Progenitor cell of endocrine pancreas (in vitro differentiated cells): ENCODE measurements around the gene SQSTM1. TPM values are rescaled to one million over a fixed set of nuclear protein-coding genes. Genes with fewer than 3 reads are reported as not detected.

Experiments
- DNase-seq: peaks from one replicate; pipeline ENCODE4 v3.0.0; 2021; ENCODE audit warnings: low spot score; ENCODE audit not compliant: unreplicated experiment
- H3K27ac Mint-ChIP-seq: 2 replicates; pipeline ENCODE4 v1.8.0; 2021; ENCODE audit warnings: mild to moderate bottlenecking, moderate library complexity, mixed read lengths
- H3K27me3 Mint-ChIP-seq: 2 replicates; pipeline ENCODE4 v1.8.0; 2021; ENCODE audit warnings: mixed read lengths
- H3K36me3 Mint-ChIP-seq: 2 replicates; pipeline ENCODE4 v1.8.0; 2022; ENCODE audit warnings: mixed read lengths; ENCODE audit not compliant: insufficient read depth
- H3K4me1 Mint-ChIP-seq: 2 replicates; pipeline ENCODE4 v1.8.0; 2021; ENCODE audit warnings: low read depth, mixed read lengths
- H3K4me3 Mint-ChIP-seq: 2 replicates; pipeline ENCODE4 v1.8.0; 2021; ENCODE audit warnings: low read depth, mild to moderate bottlenecking, moderate library complexity, mixed read lengths
- H3K9me3 Mint-ChIP-seq: 2 replicates; pipeline ENCODE4 v1.8.0; 2021; ENCODE audit warnings: low read depth, mixed read lengths
- CTCF ChIP-seq: fragments of 200-600 bp; sonication (generic); IDR thresholded peaks from one replicate; pipeline ENCODE4 v1.5.0; 2021; ENCODE audit warnings: antibody characterized with exemption, mild to moderate bottlenecking; ENCODE audit not compliant: unreplicated experiment
- total RNA-seq: library from RNA; stranded (reverse); gene quantifications from 2 replicates; pipeline ENCODE4 v1.2.1, GENCODE V29; 2021

Gene SQSTM1
- total RNA-seq, 1 donor from 2014 or later = 113 TPM

GRCh38 chr5:179817470-179817840 lies 3.2 kb upstream of the SQSTM1 start:
- Mint-ChIP-seq H3K9me3 (no peaks in the 10 kb centered on the region), H3K4me3 (peak overlapping the region; percentile 26), H3K4me1 (peaks cover 24% of the 10 kb centered on the region), H3K36me3 (peaks cover 9% of the 10 kb centered on the region), H3K27me3 (peaks cover 2% of the 10 kb centered on the region), H3K27ac (peak overlapping the region; percentile 96)
- TF ChIP-seq CTCF = no peak
- no peak for DNase-seq

GRCh38 chr5:179817890-179818745 lies 2.6 kb upstream of the SQSTM1 start:
- H3K27ac Mint-ChIP-seq = peak overlapping the region; percentile 96
- no peak for TF ChIP-seq CTCF

GRCh38 chr5:179818746-179819295 lies 1.9 kb upstream of the SQSTM1 start:
- H3K27ac Mint-ChIP-seq = peak overlapping the region; percentile 96
- H3K4me1 Mint-ChIP-seq = peaks cover 35% of the 10 kb centered on the region
- peaks cover 2% of the 10 kb centered on the region for H3K27me3 Mint-ChIP-seq
- no peak for TF ChIP-seq CTCF
- no peaks in the 10 kb centered on the region for H3K9me3 Mint-ChIP-seq
- peaks cover 9% of the 10 kb centered on the region for H3K36me3 Mint-ChIP-seq
- peak; percentile 80 for DNase-seq
- peak overlapping the region; percentile 65 for H3K4me3 Mint-ChIP-seq

More at GRCh38 chr5:179817890-179818745, 2.6 kb upstream of the SQSTM1 start:
- peaks cover 9% of the 10 kb centered on the region for H3K36me3 Mint-ChIP-seq
- peaks cover 30% of the 10 kb centered on the region for H3K4me1 Mint-ChIP-seq
- peak overlapping the region; percentile 65 for H3K4me3 Mint-ChIP-seq
- peaks cover 2% of the 10 kb centered on the region for H3K27me3 Mint-ChIP-seq
- no peak for DNase-seq
- no peaks in the 10 kb centered on the region for H3K9me3 Mint-ChIP-seq

- no peak for TF ChIP-seq CTCF
- DNase-seq = no peak
- H3K4me1 Mint-ChIP-seq = peaks cover 39% of the 10 kb centered on the region
- peak overlapping the region; percentile 97 for H3K27ac Mint-ChIP-seq
- H3K4me3 Mint-ChIP-seq = peak overlapping the region; percentile 71
- peaks cover 12% of the 10 kb centered on the region for H3K36me3 Mint-ChIP-seq
- H3K27me3 Mint-ChIP-seq = peaks cover 2% of the 10 kb centered on the region
- no peaks in the 10 kb centered on the region for H3K9me3 Mint-ChIP-seq
Observed at GRCh38 chr5:179819296-179820126, 1.2 kb upstream of the SQSTM1 start.

- Mint-ChIP-seq H3K9me3 (no peaks in the 10 kb centered on the region), H3K4me1 (peaks cover 45% of the 10 kb centered on the region), H3K27ac (peak overlapping the region; percentile 97), H3K27me3 (peaks cover 2% of the 10 kb centered on the region), H3K36me3 (peaks cover 14% of the 10 kb centered on the region), H3K4me3 (peak overlapping the region; percentile 71)
- no peak for TF ChIP-seq CTCF
- DNase-seq = no peak
Observed at GRCh38 chr5:179820127-179820482, 600 bp upstream of the SQSTM1 start.
